Measurements from ENCODE around the gene DMAC2.
"Not testable (repeated sequence)": the region's sequence is repeated elsewhere in the genome, so short reads cannot be mapped to it uniquely, and the experiment has no call there.

The DMAC2 gene

GRCh38 chr19:41439441-41440222 lies at the start of gene DMAC2:
Gene DMAC2, minus strand, starts transcription at chr19:41439912. Its CDS starts 13 bp downstream, at chr19:41439899.
- DNase-seq = peak; percentile 94

GRCh38 chr19:41486953-41487352 lies 47.2 kb upstream of the DMAC2 start:
- not testable (repeated sequence) for DNase-seq

GRCh38 chr19:41484822-41485221 lies 45.1 kb upstream of the DMAC2 start:
- DNase-seq = no peak

- DNase-seq = no peak
Observed at GRCh38 chr19:41480336-41480735, 40.6 kb upstream of the DMAC2 start.

DNA sequence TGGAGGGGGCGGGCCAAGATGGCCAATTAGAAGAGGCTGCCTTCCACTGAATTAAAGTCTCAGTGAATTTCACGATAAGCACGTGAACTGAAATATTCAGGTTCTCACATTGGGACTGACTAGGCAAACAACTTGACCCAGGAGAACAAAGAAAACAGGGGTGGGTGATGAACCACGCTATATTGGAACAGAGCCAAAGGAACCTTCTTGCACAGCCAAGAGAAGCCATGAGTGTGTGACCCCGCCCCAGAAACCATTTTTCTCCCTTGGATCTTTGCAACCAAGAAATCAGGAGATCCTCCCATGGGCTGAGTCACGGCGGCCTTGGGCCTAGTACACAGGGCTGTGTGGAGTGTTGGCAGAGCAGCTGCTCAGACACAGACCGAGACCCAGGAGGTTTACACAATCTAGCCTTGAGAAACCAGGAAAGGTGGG lies 40.1 kb upstream of the DMAC2 start:
- DNase-seq = no peak

GRCh38 chr19:41478875-41479756 lies 39.4 kb upstream of the DMAC2 start:
- no peak for DNase-seq

GRCh38 chr19:41478171-41478570 lies 38.5 kb upstream of the DMAC2 start:
- DNase-seq = no peak

- no peak for DNase-seq
Observed at GRCh38 chr19:41476583-41476982, 36.9 kb upstream of the DMAC2 start.

DNA sequence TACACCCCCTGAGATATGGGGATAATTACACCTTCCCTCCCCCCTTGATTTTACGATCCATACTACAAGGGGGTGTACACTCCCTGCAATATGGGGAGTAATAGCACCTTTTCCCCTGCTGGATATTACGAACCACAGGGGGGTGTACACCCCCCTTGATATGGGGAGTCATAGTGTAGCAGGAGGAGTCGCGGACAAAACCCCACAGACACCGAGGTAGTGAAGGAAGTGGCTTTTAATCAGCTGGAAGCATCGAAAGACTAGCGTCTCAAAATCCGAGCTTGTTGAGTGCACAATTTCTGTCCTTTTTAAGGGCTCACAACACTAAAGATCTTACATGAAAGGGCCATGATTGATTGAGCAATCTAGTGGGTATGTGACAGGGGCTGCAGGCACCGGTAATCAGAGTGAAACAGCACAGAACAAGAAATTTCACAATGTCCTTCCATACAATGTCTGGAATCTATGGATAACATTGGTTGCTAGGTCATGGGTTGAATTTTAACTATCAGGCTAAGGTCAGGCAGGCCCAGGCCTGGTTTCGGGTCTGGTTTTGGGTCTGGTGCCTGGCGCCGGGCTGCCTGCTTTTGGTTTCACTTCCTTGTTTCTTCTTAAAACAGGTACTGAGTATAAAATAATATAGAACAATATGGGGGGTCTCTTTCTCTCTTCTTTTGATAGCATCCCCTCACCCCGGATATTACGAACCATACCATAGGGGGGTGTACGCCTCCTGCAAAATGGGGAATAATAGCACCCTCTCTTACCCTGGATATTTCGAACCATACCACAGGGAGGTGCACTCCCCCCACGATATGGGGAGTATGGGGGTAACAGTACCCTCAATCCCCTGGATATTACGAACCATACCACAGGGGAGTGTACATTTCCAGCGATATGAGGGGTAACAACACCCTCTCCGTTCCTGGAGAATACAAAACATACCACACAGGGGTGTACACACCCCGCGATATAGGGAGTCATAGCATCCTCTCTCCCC lies 23.8 kb upstream of the DMAC2 start:
- peak; percentile 27 for DNase-seq

GRCh38 chr19:41462497-41462896 lies 22.8 kb upstream of the DMAC2 start:
- no peak for DNase-seq

DNA sequence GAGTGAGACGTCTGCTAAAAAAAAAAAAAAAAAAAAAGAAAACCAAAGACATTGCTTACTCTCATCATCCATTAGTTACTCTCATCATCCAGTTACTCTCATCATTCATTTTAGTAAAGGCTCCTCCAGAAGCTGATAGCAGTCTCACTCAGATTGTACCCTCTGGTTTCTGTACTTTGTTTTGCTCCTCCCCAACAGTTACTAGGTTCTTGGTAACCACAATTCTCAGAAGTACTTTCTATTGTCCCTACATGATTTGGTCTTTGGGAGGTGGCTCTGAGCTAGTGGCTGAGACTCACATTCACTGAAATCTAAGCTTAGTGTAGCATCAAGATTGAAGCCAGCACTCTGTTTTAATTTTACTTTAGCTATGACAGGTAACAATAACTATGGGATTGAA lies 17.5 kb upstream of the DMAC2 start:
- DNase-seq = peak; percentile 42

- DNase-seq = no peak
Observed at GRCh38 chr19:41456342-41456918, 16.7 kb upstream of the DMAC2 start.

DNA sequence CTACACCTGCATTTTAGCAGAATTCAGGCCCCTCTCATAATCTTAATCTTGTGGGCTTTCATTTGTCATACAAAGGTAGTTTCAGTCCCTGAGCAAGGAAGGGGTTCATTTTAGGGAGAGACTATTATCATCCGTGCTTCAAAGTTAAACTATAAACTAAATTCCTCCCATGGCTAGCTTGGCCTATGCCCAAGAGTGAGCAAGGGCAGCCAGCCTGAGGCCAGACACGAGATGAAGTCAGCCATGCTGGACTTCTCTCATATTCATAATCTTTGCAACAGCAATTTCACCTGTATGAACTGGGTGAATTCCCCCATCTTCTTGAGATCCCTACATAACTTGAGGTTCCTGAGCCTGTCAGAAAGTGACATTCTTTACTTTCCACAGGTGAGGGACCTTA lies 16.2 kb upstream of the DMAC2 start:
- DNase-seq = no peak

GRCh38 chr19:41452584-41453275 lies 13.0 kb upstream of the DMAC2 start:
- DNase-seq = no peak

DNA sequence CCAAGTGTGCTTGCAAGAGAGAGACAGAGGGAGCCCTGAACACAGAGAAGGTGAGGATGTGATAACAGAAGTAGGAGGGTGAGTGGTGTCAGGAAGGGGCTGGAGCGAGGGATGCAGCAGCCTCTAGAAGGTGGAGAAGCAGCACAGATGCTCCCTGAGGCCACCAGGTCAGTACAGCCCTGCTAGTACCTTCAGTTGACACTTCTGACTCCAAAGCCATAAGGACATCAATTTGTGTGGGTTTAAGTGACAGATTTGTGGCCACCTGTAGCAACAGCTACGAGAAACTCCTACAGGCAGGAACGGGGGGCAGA lies 10.1 kb upstream of the DMAC2 start:
- DNase-seq = no peak

DNA sequence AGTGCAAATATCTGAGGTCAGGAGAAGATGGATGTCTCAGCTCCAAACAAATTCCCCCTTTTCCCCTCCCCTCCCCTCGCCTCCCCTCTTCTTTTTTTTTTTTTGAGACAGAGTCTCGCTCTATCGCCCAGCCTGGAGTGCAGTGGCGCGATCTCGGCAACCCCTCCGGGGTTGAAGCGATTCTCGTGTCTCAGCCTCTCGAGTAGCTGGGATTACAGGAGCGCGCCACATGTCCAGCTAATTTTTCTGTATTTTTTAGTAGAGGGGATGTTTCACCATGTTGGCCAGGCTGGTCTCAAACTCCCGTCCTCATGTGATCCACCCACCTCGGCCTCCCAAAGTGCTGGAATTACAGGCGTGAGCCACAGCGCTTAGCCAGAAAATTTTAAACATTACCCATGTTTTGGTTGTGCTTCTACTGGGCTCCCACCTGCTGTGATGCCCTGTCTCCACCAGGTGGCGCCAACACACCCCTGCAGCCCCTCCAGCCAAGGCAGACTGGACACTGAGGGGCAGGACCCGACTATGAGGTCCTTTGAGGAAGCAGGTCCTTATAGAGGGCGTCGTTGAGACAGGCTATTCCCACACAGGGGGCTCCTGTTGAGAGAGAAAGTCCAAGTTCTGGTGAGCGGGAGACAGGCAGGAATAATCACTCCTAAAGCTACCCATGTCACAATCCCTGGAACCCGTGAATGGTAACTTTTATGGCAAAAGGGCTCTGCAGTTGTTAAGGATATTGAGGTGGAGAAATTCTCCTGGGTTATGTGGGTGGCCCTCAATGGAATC lies 9.6 kb upstream of the DMAC2 start:
- peak; percentile 75 for DNase-seq

- no peak for DNase-seq
Observed at GRCh38 chr19:41447732-41448332, 8.1 kb upstream of the DMAC2 start.

DNA sequence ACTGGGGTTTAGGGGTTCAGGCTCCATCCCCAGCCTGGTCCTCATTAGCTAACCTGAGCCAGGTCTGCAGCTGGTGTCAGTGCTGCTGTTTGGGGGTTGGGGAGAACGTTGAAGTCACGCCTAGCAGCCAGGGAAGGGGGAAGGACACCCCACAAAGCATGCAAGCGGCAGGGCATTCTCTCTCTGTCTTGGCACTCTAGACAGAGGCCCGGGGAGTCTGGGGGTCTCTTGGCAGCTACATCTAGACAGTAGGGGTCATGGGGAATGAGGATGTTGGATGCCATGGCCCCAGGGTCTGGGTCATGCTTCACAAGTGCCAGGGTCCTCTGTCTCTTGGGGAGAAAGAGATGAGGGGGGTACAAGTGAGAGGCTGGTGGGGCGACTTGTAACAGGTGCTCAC lies 5.9 kb upstream of the DMAC2 start:
- DNase-seq = no peak

- no peak for DNase-seq
Observed at GRCh38 chr19:41443813-41444455, 4.2 kb upstream of the DMAC2 start.
